ENCODE data around the gene PRKG1.

PRKG1 gene

GRCh38 chr10:51806079-51806835 is 732.0 kb downstream of the PRKG1 start:
- Histone ChIP-seq H3K9me3 (ENCODE audit: control insufficient read depth, insufficient read depth, low read length) (no peaks in the 10 kb centered on the region), H3K27ac (ENCODE audit: low read length) (no peak overlapping the region), H3K36me3 (ENCODE audit: control insufficient read depth, insufficient read depth, low read length) (no peaks in the 10 kb centered on the region), H3K4me3 (ENCODE audit: low read length) (no peak overlapping the region), H3K27me3 (ENCODE audit: control insufficient read depth, insufficient read depth, low read length) (no peaks in the 10 kb centered on the region), H3K4me1 (ENCODE audit: control insufficient read depth, insufficient read depth, low read length) (peaks cover 2% of the 10 kb centered on the region; the same call in 1 of the 2 replicates)
- no peak for DNase-seq (ENCODE audit: low read depth, low spot score)
- WGBS (ENCODE audit: insufficient coverage, insufficient read length): no CpG with 5 or more reads among the region's 5 CpGs

- WGBS (ENCODE audit: insufficient coverage, insufficient read length): no CpG with 5 or more reads among the region's 3 CpGs
These were observed 733.9 kb downstream of the PRKG1 start for GRCh38 chr10:51808187-51808586.

GRCh38 chr10:51815723-51816122 is 741.4 kb downstream of the PRKG1 start:
- no peak for DNase-seq (ENCODE audit: low read depth, low spot score)
- no CpG with 5 or more reads among the region's 2 CpGs for WGBS (ENCODE audit: insufficient coverage, insufficient read length)
- no peak overlapping the region for H3K4me3 ChIP-seq (ENCODE audit: low read length)
- H3K4me1 ChIP-seq (ENCODE audit: control insufficient read depth, insufficient read depth, low read length): no peaks in the 10 kb centered on the region
- no peak overlapping the region for H3K27ac ChIP-seq (ENCODE audit: low read length)
- no peaks in the 10 kb centered on the region for H3K36me3 ChIP-seq (ENCODE audit: control insufficient read depth, insufficient read depth, low read length)
- no peaks in the 10 kb centered on the region for H3K9me3 ChIP-seq (ENCODE audit: control insufficient read depth, insufficient read depth, low read length)
- no peaks in the 10 kb centered on the region for H3K27me3 ChIP-seq (ENCODE audit: control insufficient read depth, insufficient read depth, low read length)

More at GRCh38 chr10:51808187-51808586, 733.9 kb downstream of the PRKG1 start:
- Histone ChIP-seq H3K9me3 (ENCODE audit: control insufficient read depth, insufficient read depth, low read length) (no peaks in the 10 kb centered on the region), H3K27ac (ENCODE audit: low read length) (no peak overlapping the region), H3K36me3 (ENCODE audit: control insufficient read depth, insufficient read depth, low read length) (no peaks in the 10 kb centered on the region), H3K27me3 (ENCODE audit: control insufficient read depth, insufficient read depth, low read length) (no peaks in the 10 kb centered on the region), H3K4me3 (ENCODE audit: low read length) (no peak overlapping the region), H3K4me1 (ENCODE audit: control insufficient read depth, insufficient read depth, low read length) (no peaks in the 10 kb centered on the region)
- no peak for DNase-seq (ENCODE audit: low read depth, low spot score)

GRCh38 chr10:51821045-51821444 is 746.8 kb downstream of the PRKG1 start:
- H3K27ac ChIP-seq (ENCODE audit: low read length): no peak overlapping the region
- no peak overlapping the region for H3K4me3 ChIP-seq (ENCODE audit: low read length)
- DNase-seq (ENCODE audit: low read depth, low spot score): no peak
- H3K9me3 ChIP-seq (ENCODE audit: control insufficient read depth, insufficient read depth, low read length): no peaks in the 10 kb centered on the region
- no CpG with 5 or more reads among the region's 2 CpGs for WGBS (ENCODE audit: insufficient coverage, insufficient read length)
- H3K36me3 ChIP-seq (ENCODE audit: control insufficient read depth, insufficient read depth, low read length): no peaks in the 10 kb centered on the region
- no peaks in the 10 kb centered on the region for H3K4me1 ChIP-seq (ENCODE audit: control insufficient read depth, insufficient read depth, low read length)
- H3K27me3 ChIP-seq (ENCODE audit: control insufficient read depth, insufficient read depth, low read length): no peaks in the 10 kb centered on the region

- Histone ChIP-seq H3K9me3 (ENCODE audit: control insufficient read depth, insufficient read depth, low read length) (no peaks in the 10 kb centered on the region), H3K4me1 (ENCODE audit: control insufficient read depth, insufficient read depth, low read length) (no peaks in the 10 kb centered on the region), H3K27me3 (ENCODE audit: control insufficient read depth, insufficient read depth, low read length) (no peaks in the 10 kb centered on the region), H3K4me3 (ENCODE audit: low read length) (no peak overlapping the region), H3K27ac (ENCODE audit: low read length) (no peak overlapping the region), H3K36me3 (ENCODE audit: control insufficient read depth, insufficient read depth, low read length) (no peaks in the 10 kb centered on the region)
- no peak for DNase-seq (ENCODE audit: low read depth, low spot score)
These were observed 747.5 kb downstream of the PRKG1 start for GRCh38 chr10:51821745-51822144.

GRCh38 chr10:51832652-51833383 is 758.5 kb downstream of the PRKG1 start:
- Histone ChIP-seq H3K9me3 (ENCODE audit: control insufficient read depth, insufficient read depth, low read length) (no peaks in the 10 kb centered on the region), H3K36me3 (ENCODE audit: control insufficient read depth, insufficient read depth, low read length) (no peaks in the 10 kb centered on the region), H3K4me3 (ENCODE audit: low read length) (no peak overlapping the region), H3K4me1 (ENCODE audit: control insufficient read depth, insufficient read depth, low read length) (peaks cover 2% of the 10 kb centered on the region; the same call in 1 of the 2 replicates), H3K27me3 (ENCODE audit: control insufficient read depth, insufficient read depth, low read length) (no peaks in the 10 kb centered on the region), H3K27ac (ENCODE audit: low read length) (no peak overlapping the region)
- WGBS (ENCODE audit: insufficient coverage, insufficient read length): no CpG with 5 or more reads among the region's 7 CpGs
- DNase-seq (ENCODE audit: low read depth, low spot score): no peak

- Histone ChIP-seq H3K9me3 (ENCODE audit: control insufficient read depth, insufficient read depth, low read length) (no peaks in the 10 kb centered on the region), H3K36me3 (ENCODE audit: control insufficient read depth, insufficient read depth, low read length) (no peaks in the 10 kb centered on the region), H3K4me3 (ENCODE audit: low read length) (no peak overlapping the region), H3K27ac (ENCODE audit: low read length) (no peak overlapping the region), H3K27me3 (ENCODE audit: control insufficient read depth, insufficient read depth, low read length) (no peaks in the 10 kb centered on the region), H3K4me1 (ENCODE audit: control insufficient read depth, insufficient read depth, low read length) (peaks cover 2% of the 10 kb centered on the region; the same call in 1 of the 2 replicates)
- no peak for DNase-seq (ENCODE audit: low read depth, low spot score)
- no CpG with 5 or more reads among the region's 1 CpG for WGBS (ENCODE audit: insufficient coverage, insufficient read length)
These were observed 760.3 kb downstream of the PRKG1 start for GRCh38 chr10:51834548-51834947.

GRCh38 chr10:51838471-51838870 is 764.2 kb downstream of the PRKG1 start:
- H3K4me3 ChIP-seq (ENCODE audit: low read length): no peak overlapping the region
- H3K27me3 ChIP-seq (ENCODE audit: control insufficient read depth, insufficient read depth, low read length): no peaks in the 10 kb centered on the region
- H3K27ac ChIP-seq (ENCODE audit: low read length): no peak overlapping the region
- peaks cover 2% of the 10 kb centered on the region; the same call in 1 of the 2 replicates for H3K4me1 ChIP-seq (ENCODE audit: control insufficient read depth, insufficient read depth, low read length)
- no peak for DNase-seq (ENCODE audit: low read depth, low spot score)
- no peaks in the 10 kb centered on the region for H3K9me3 ChIP-seq (ENCODE audit: control insufficient read depth, insufficient read depth, low read length)
- no peaks in the 10 kb centered on the region for H3K36me3 ChIP-seq (ENCODE audit: control insufficient read depth, insufficient read depth, low read length)
- WGBS (ENCODE audit: insufficient coverage, insufficient read length): no CpG with 5 or more reads among the region's 3 CpGs

- Histone ChIP-seq H3K27me3 (ENCODE audit: control insufficient read depth, insufficient read depth, low read length) (no peaks in the 10 kb centered on the region), H3K4me3 (ENCODE audit: low read length) (no peak overlapping the region), H3K9me3 (ENCODE audit: control insufficient read depth, insufficient read depth, low read length) (no peaks in the 10 kb centered on the region), H3K27ac (ENCODE audit: low read length) (no peak overlapping the region), H3K36me3 (ENCODE audit: control insufficient read depth, insufficient read depth, low read length) (no peaks in the 10 kb centered on the region), H3K4me1 (ENCODE audit: control insufficient read depth, insufficient read depth, low read length) (no peaks in the 10 kb centered on the region)
- DNase-seq (ENCODE audit: low read depth, low spot score): no peak
- no CpG with 5 or more reads among the region's 2 CpGs for WGBS (ENCODE audit: insufficient coverage, insufficient read length)
These were observed 769.7 kb downstream of the PRKG1 start for GRCh38 chr10:51843966-51844365.

- WGBS (ENCODE audit: insufficient coverage, insufficient read length): no CpG with 5 or more reads among the region's 2 CpGs
- no peak overlapping the region for H3K4me3 ChIP-seq (ENCODE audit: low read length)
These were observed 772.7 kb downstream of the PRKG1 start for GRCh38 chr10:51846856-51847506.

More at GRCh38 chr10:51846856-51847506, 772.7 kb downstream of the PRKG1 start:
- H3K27ac ChIP-seq (ENCODE audit: low read length): no peak overlapping the region
- no peaks in the 10 kb centered on the region for H3K4me1 ChIP-seq (ENCODE audit: control insufficient read depth, insufficient read depth, low read length)
- H3K27me3 ChIP-seq (ENCODE audit: control insufficient read depth, insufficient read depth, low read length): no peaks in the 10 kb centered on the region
- no peaks in the 10 kb centered on the region for H3K9me3 ChIP-seq (ENCODE audit: control insufficient read depth, insufficient read depth, low read length)
- no peak for DNase-seq (ENCODE audit: low read depth, low spot score)
- no peaks in the 10 kb centered on the region for H3K36me3 ChIP-seq (ENCODE audit: control insufficient read depth, insufficient read depth, low read length)
